ENCODE measurements around the gene CLEC3A. TPM values are rescaled to one million over a fixed set of nuclear protein-coding genes. Genes with fewer than 3 reads are reported as not detected.
A peak's percentile ranks its signal among the peaks of the same experiment; 100 is the strongest.

The CLEC3A gene
- total RNA-seq, 1 experiment from 2014 or later, result not detected

DNA sequence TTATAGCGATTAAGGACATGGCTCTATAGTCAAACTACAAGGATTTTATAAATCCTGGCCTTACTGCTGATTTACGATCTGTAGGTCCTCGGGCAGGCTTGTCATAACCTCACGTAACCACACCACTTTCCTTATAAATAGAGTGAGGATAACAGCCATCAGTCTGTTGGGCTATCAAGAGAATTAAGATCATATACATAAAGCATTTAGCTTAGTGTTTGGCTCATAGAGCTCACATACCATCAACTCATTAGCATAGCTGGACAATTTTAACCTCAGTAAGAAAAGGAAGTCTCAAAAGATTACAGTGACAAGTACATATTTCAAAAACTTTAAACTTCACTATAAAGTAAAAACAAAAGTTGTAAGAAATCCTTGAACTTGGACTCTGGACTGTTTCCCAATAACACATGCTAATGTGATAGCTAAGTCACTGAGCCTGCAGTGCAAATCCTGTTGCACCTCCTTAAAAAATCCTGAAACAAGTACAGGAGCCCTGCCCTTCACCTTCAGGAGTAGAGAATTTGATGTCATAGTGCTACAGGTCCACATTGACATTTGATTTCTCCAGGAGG, 20.8 kb upstream of the CLEC3A start:
- Histone ChIP-seq H3K27me3 (replicated peaks) (no peaks in the 10 kb centered on the region), H3K4me3 (no peak overlapping the region)
- DNase-seq (ENCODE audit: low read depth in 1 of 2, low spot score in 2 of 2), result no peak

GRCh38 chr16:78002915-78003538, 19.3 kb upstream of the CLEC3A start:
- Histone ChIP-seq H3K36me3 (no peaks in the 10 kb centered on the region), H3K27ac (no peak overlapping the region), H3K4me1 (replicated peaks) (no peaks in the 10 kb centered on the region), H3K9me3 (replicated peaks) (no peaks in the 10 kb centered on the region), H3K4me3 (no peak overlapping the region), H3K27me3 (replicated peaks) (no peaks in the 10 kb centered on the region)
- peak; percentile 49 to 85 for DNase-seq (ENCODE audit: low read depth in 1 of 2, low spot score in 2 of 2)

More for the DNA sequence above, 20.8 kb upstream of the CLEC3A start:
- Histone ChIP-seq H3K27ac (no peak overlapping the region), H3K4me1 (replicated peaks) (no peaks in the 10 kb centered on the region), H3K9me3 (replicated peaks) (0 out of 2 replicates have a peak, but pooled peaks cover 3% of the 10 kb centered on the region), H3K36me3 (no peaks in the 10 kb centered on the region)

DNA sequence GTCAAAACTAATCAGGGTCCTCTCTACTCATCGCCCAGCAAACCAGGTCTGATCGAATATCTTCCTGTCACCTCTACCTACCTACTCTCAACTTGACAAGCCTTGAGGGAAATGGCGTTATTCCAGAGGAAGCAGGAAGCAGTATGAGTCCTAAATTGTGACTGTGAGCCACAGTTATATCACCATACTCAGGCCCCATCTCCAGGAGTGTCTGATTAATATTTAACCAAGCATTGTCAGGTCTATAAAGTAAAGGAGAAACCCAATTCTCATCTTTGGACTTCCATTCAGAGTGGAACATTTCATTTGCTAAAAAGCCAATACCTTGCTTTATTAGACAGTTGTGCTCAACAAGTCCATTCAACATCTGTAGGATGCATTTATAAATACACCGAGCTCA, 17.8 kb upstream of the CLEC3A start:
- Histone ChIP-seq H3K4me1 (replicated peaks) (no peaks in the 10 kb centered on the region), H3K36me3 (no peaks in the 10 kb centered on the region), H3K9me3 (replicated peaks) (no peaks in the 10 kb centered on the region), H3K4me3 (no peak overlapping the region), H3K27ac (no peak overlapping the region), H3K27me3 (replicated peaks) (no peaks in the 10 kb centered on the region)
- no peak for DNase-seq (ENCODE audit: low read depth in 1 of 2, low spot score in 2 of 2)

GRCh38 chr16:78005881-78006280, 16.5 kb upstream of the CLEC3A start:
- Histone ChIP-seq H3K36me3 (no peaks in the 10 kb centered on the region), H3K9me3 (replicated peaks) (no peaks in the 10 kb centered on the region), H3K27ac (no peak overlapping the region), H3K4me1 (replicated peaks) (no peaks in the 10 kb centered on the region), H3K27me3 (replicated peaks) (no peaks in the 10 kb centered on the region), H3K4me3 (no peak overlapping the region)
- no peak for DNase-seq (ENCODE audit: low read depth in 1 of 2, low spot score in 2 of 2)

DNA sequence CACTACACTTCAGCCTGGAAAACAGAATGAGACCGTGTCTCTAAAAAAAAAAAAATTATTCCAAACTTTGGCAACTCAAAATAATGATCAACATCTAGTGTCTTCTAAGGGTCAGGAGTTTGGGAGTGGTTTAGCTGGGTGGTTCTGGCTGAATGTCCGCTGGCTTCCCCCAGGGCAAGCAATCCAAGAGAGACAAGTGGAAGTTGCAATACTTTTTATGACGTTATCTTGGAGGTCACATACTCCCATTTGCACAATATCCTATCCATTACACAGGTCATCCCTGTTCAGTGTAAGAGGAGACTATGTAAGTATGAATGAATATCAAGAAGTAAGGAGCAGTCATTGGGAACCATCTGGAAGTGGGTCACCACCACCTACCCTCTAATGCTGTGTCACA, 15.2 kb upstream of the CLEC3A start:
- no peak for DNase-seq (ENCODE audit: low read depth in 1 of 2, low spot score in 2 of 2)
- no peak overlapping the region for H3K4me3 ChIP-seq
- H3K9me3 ChIP-seq (replicated peaks), result no peaks in the 10 kb centered on the region
- H3K4me1 ChIP-seq (replicated peaks), result no peaks in the 10 kb centered on the region
- no peak overlapping the region for H3K27ac ChIP-seq
- H3K36me3 ChIP-seq, result no peaks in the 10 kb centered on the region
- H3K27me3 ChIP-seq (replicated peaks), result no peaks in the 10 kb centered on the region

DNA sequence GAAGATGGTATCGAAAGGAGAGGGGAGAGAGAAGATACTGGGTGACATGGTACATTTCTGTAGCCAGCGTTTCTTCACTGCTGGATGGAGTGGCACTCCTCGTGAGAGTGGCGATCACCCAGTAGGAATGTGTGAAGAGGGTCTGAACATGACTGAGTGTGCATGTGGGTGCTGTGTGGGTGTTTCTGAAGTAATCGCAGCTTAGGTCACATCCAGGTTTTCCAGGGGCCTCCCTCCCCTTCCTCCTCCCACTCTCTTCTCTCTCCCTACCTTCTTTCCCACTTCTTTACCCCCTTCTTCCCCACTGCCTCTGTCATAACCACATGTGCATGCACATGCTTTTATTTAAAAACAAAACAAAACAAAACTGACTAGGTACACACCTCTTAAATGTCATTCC, 1.8 kb downstream of the CLEC3A start:
- no peak for DNase-seq (ENCODE audit: low read depth in 1 of 2, low spot score in 2 of 2)
- H3K9me3 ChIP-seq (replicated peaks), result no peaks in the 10 kb centered on the region; the same call in 1 of the 2 replicates

DNA sequence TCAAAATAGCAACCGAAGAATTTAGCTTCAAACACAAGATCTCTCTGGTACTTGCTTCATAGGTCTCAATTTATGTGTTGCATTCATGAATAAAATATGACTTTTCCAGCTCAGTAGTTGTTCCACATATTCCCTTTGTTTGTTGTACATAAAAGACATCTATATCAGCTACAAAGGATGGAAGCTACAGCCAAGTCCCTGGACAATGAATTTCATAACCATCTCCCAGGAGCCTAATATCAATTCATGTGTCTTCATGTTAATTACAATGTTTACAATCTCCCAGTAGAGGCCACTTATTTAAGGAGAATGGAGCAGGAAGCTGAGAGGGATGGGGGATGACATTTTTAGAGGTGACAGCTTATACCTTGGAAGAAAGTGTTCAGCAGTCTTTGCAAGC, 3.3 kb downstream of the CLEC3A start:
- Histone ChIP-seq H3K27me3 (replicated peaks) (no peaks in the 10 kb centered on the region), H3K4me3 (no peak overlapping the region), H3K27ac (no peak overlapping the region), H3K4me1 (replicated peaks) (no peaks in the 10 kb centered on the region), H3K36me3 (no peaks in the 10 kb centered on the region), H3K9me3 (replicated peaks) (no peaks in the 10 kb centered on the region)
- no peak for DNase-seq (ENCODE audit: low read depth in 1 of 2, low spot score in 2 of 2)

More for the DNA sequence above, 1.8 kb downstream of the CLEC3A start:
- Histone ChIP-seq H3K4me1 (replicated peaks) (no peaks in the 10 kb centered on the region), H3K27me3 (replicated peaks) (no peaks in the 10 kb centered on the region), H3K4me3 (no peak overlapping the region), H3K36me3 (no peaks in the 10 kb centered on the region), H3K27ac (no peak overlapping the region)

GRCh38 chr16:78028018-78028417, 5.7 kb downstream of the CLEC3A start:
- H3K36me3 ChIP-seq, result no peaks in the 10 kb centered on the region
- no peaks in the 10 kb centered on the region for H3K4me1 ChIP-seq (replicated peaks)
- no peaks in the 10 kb centered on the region for H3K9me3 ChIP-seq (replicated peaks)
- H3K27me3 ChIP-seq (replicated peaks), result no peaks in the 10 kb centered on the region
- no peak for DNase-seq (ENCODE audit: low read depth in 1 of 2, low spot score in 2 of 2)
- no peak overlapping the region for H3K27ac ChIP-seq
- H3K4me3 ChIP-seq, result no peak overlapping the region

DNA sequence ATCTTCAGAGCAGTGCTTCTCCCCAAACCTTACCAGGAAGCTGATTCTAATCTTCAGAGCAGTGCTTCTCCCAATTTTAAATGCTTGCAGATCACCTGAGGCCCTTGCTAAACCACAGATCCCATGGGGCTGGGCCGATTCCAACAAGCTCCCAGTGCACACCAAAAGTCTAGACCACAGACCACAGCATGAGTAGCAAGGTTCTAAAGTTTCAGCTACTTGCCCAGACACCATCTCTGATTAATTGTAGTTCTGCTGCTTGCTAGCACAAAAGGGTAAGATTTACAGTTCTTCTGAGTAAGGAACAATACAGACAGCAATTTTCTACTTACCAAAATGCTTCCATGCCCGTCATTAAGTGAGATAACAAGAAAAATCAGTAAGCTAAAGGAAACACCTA, 12.2 kb downstream of the CLEC3A start:
- Histone ChIP-seq H3K4me3 (no peak overlapping the region), H3K27ac (no peak overlapping the region), H3K9me3 (replicated peaks) (no peaks in the 10 kb centered on the region), H3K36me3 (no peaks in the 10 kb centered on the region), H3K27me3 (replicated peaks) (no peaks in the 10 kb centered on the region), H3K4me1 (replicated peaks) (no peaks in the 10 kb centered on the region)
- no peak for DNase-seq (ENCODE audit: low read depth in 1 of 2, low spot score in 2 of 2)

- H3K4me1 ChIP-seq (replicated peaks), result no peaks in the 10 kb centered on the region
- H3K36me3 ChIP-seq, result no peaks in the 10 kb centered on the region
- H3K27me3 ChIP-seq (replicated peaks), result no peaks in the 10 kb centered on the region
- DNase-seq (ENCODE audit: low read depth in 1 of 2, low spot score in 2 of 2), result no peak
- H3K4me3 ChIP-seq, result no peak overlapping the region
- H3K9me3 ChIP-seq (replicated peaks), result no peaks in the 10 kb centered on the region
- H3K27ac ChIP-seq, result no peak overlapping the region
Measured at GRCh38 chr16:78035012-78035411, 12.7 kb downstream of the CLEC3A start.

DNA sequence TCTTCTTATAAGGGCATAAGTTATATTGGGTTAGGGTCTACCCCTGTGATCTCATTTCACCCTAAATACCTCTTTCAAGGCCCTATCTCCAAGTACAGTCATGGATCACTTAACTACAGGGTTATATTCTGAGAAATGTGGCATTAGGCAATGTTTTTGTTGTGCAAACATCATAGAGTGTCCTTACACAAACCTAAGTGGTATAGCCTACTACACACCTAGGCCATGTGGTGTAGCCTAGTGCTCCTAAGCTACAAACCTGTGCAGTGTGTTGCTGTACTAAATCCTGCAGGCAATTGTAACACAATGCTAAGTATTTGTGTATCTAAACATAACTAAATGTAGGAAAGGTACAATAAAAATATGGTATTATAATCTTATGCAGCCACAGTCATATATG, 18.0 kb downstream of the CLEC3A start:
- Histone ChIP-seq H3K4me3 (no peak overlapping the region), H3K9me3 (replicated peaks) (no peaks in the 10 kb centered on the region), H3K36me3 (no peaks in the 10 kb centered on the region), H3K27me3 (replicated peaks) (no peaks in the 10 kb centered on the region), H3K4me1 (replicated peaks) (no peaks in the 10 kb centered on the region), H3K27ac (no peak overlapping the region)
- DNase-seq (ENCODE audit: low read depth in 1 of 2, low spot score in 2 of 2), result no peak

DNA sequence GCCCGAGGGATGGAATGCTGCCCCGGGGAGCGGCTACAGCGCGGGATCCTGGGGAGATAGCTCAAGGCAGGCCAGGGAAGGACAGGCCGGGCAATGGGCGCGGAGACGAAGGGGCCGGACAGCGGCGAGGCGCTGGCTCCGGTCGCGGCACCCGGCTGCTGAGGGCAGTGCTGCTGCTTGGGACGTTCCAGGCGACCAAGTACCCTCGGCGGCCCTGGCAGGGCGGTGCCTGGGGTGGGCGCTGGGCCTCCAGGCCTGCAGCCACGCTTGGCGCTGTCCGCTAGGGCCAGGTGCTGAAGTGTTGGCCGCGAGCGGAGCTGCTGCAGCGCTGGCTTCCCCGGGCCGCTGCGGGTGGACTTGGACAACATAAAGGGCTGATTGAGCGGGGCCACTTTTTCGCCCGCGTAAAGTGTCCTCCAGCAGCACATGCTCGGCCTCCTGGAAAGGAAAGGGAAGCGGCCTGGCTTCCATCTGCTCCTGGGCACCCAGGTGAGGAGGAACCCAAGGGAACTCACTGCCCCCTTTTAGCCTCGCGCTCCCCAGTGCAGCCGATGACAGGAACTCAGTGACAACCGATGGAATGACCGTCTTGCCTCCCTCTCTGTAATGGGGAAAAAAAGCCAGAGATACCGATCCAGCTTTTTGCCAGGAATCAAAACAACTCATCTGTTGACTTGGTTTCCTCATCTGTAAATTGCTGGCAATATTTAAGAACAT, 23.7 kb downstream of the CLEC3A start:
- no peak overlapping the region for H3K27ac ChIP-seq
- H3K27me3 ChIP-seq (replicated peaks), result peaks cover 6% of the 10 kb centered on the region
- H3K9me3 ChIP-seq (replicated peaks), result no peaks in the 10 kb centered on the region
- no peaks in the 10 kb centered on the region for H3K4me1 ChIP-seq (replicated peaks)
- peak; percentile 28 to 69 for DNase-seq (ENCODE audit: low read depth in 1 of 2, low spot score in 2 of 2)
- H3K4me3 ChIP-seq, result no peak overlapping the region
- H3K36me3 ChIP-seq, result no peaks in the 10 kb centered on the region

DNA sequence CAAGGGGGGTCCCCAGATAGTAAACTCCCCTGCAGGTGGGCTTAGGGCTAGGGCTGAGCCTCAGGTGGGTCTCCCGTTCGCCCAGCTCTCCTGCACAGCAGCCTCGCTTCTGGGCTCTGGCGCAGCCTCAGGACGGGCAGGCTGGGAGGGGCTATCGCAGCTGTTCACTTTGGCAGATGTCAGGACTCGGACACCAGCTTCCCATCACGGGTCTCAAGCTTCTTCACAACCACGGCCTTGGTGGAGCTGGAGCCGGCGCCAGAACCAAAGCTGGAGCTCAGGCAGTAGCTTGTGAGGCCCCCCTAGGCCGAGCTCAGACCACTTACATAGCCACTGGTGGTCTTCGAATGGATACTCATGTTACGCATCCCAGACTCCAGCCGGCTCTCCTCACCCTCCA, 26.0 kb downstream of the CLEC3A start:
- Histone ChIP-seq H3K27me3 (replicated peaks) (peaks cover 6% of the 10 kb centered on the region), H3K27ac (no peak overlapping the region), H3K9me3 (replicated peaks) (no peaks in the 10 kb centered on the region), H3K4me3 (no peak overlapping the region), H3K36me3 (no peaks in the 10 kb centered on the region), H3K4me1 (replicated peaks) (no peaks in the 10 kb centered on the region)
- no peak for DNase-seq (ENCODE audit: low read depth in 1 of 2, low spot score in 2 of 2)

- Histone ChIP-seq H3K4me3 (no peak overlapping the region), H3K9me3 (replicated peaks) (no peaks in the 10 kb centered on the region), H3K4me1 (replicated peaks) (no peaks in the 10 kb centered on the region), H3K36me3 (no peaks in the 10 kb centered on the region), H3K27ac (no peak overlapping the region), H3K27me3 (replicated peaks) (peaks cover 6% of the 10 kb centered on the region)
- DNase-seq (ENCODE audit: low read depth in 1 of 2, low spot score in 2 of 2), result no peak
Measured at GRCh38 chr16:78050734-78051400, 28.5 kb downstream of the CLEC3A start.

Measured in SJSA1 (cell line).